Mucosa of rectum (tissue), 2 donors: ENCODE data around the gene BCAS1.

Experiments used
- H3K27ac ChIP-seq, 2 donors: one replicate each; pipeline ENCODE4 v1.7.0; 2013; ENCODE audit warnings: inconsistent platforms in 2 of 2, low read depth in 2 of 2, low read length in 2 of 2
- H3K27me3 ChIP-seq, 2 donors: one replicate each; pipeline ENCODE4 v1.7.0; 2013; ENCODE audit warnings: low read length in 2 of 2; ENCODE audit not compliant: control insufficient read depth in 2 of 2, insufficient read depth in 2 of 2
- H3K36me3 ChIP-seq, 2 donors: one replicate each; pipeline ENCODE4 v1.7.0; 2013; ENCODE audit warnings: low read length in 2 of 2; ENCODE audit not compliant: control insufficient read depth in 2 of 2, insufficient read depth in 2 of 2
- H3K4me1 ChIP-seq, 2 donors: one replicate each; pipeline ENCODE4 v1.7.0; 2013; ENCODE audit warnings: low read length in 2 of 2, mild to moderate bottlenecking in 1 of 2; ENCODE audit not compliant: control insufficient read depth in 2 of 2, insufficient read depth in 2 of 2
- H3K4me3 ChIP-seq, 2 donors: one replicate each; pipeline ENCODE4 v1.7.0; 2013; ENCODE audit warnings: low read length in 2 of 2
- H3K9ac ChIP-seq, 2 donors: one replicate each; pipeline ENCODE4 v1.7.0; 2013; ENCODE audit warnings: low read length in 2 of 2, low read depth in 1 of 2, mild to moderate bottlenecking in 1 of 2
- H3K9me3 ChIP-seq, 2 donors: one replicate each; pipeline ENCODE4 v1.7.0; 2013; ENCODE audit warnings: low read length in 2 of 2; ENCODE audit not compliant: control insufficient read depth in 2 of 2
- donor health status: healthy.
- donor health status: Normal muscosa, but diverticular disease.

The BCAS1 gene

DNA sequence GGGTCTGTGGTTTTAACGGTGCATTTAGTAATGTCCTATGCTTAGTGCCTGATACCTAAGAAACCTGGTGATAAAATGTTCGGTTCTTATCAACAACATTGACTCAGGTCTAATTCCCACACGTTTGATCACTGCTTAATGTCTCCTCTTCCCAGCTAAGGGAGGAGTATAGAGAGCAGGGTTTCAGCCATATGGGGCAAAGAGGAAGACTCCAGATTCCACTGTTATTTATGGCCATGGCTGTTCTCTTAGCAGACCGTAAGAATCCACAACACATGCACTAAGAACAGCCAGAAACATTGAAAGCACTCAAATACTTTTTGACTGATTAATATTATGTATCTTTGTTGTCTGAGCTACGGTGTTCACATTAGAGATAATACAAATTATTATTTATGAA is 112.1 kb downstream of the BCAS1 start:
- Histone ChIP-seq H3K27me3 (no peaks in the 10 kb centered on the region), H3K27ac (no peak overlapping the region), H3K4me3 (no peak overlapping the region), H3K9me3 (no peaks in the 10 kb centered on the region), H3K9ac (no peak overlapping the region), H3K4me1 (no peaks in the 10 kb centered on the region), H3K36me3 (peaks cover 0 to 7% of the 10 kb centered on the region in 2 donors)

DNA sequence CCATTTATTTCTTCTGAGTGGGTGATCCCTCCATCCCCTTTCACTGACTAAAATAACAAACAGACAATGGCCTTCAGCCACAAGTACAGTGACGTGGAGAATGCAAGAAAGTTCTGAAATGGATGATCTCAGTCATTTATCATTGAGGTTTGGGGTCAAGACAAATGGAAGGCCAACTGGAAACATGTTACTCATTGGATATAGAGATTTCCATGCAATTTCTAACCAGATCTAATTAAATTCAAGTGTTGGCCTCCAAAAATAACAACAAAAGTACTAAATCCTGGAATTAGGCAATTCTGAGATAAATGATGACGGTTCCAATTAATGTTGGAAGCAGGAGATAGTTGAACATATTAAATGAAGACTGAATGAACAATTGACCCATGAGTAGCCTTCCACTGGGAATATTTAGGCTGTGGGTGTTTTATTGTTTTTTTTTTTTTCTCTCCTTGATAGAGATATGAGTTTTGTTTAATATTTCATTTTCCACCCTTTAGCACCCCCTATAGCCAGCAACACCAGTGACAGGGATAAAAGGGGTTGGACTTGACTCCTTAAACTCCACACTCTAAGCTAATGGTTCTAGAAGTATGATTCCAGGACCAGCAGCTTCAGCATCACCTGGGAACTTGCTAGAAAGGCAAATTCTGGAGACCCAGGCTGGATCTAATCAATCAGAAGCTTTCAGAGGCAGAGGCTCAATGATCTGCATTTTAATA is 112.8 kb downstream of the BCAS1 start:
- Histone ChIP-seq H3K4me3 (no peak overlapping the region), H3K4me1 (no peaks in the 10 kb centered on the region), H3K9me3 (no peaks in the 10 kb centered on the region), H3K36me3 (peaks cover 0 to 11% of the 10 kb centered on the region in 2 donors), H3K9ac (no peak overlapping the region), H3K27ac (no peak overlapping the region), H3K27me3 (no peaks in the 10 kb centered on the region)

- peaks cover 0 to 10% of the 10 kb centered on the region in 2 donors for H3K36me3 ChIP-seq
- H3K27me3 ChIP-seq = no peaks in the 10 kb centered on the region
- no peak overlapping the region for H3K27ac ChIP-seq
- H3K9ac ChIP-seq = no peak overlapping the region
- H3K4me3 ChIP-seq = no peak overlapping the region
- H3K4me1 ChIP-seq = no peaks in the 10 kb centered on the region
- H3K9me3 ChIP-seq = no peaks in the 10 kb centered on the region
Observed at GRCh38 chr20:53956013-53956715, 114.2 kb downstream of the BCAS1 start.

- peaks cover 0 to 2% of the 10 kb centered on the region in 2 donors for H3K4me1 ChIP-seq
- H3K4me3 ChIP-seq = no peak overlapping the region
- H3K36me3 ChIP-seq = peaks cover 0 to 10% of the 10 kb centered on the region in 2 donors
- no peak overlapping the region for H3K9ac ChIP-seq
- no peaks in the 10 kb centered on the region for H3K9me3 ChIP-seq
- H3K27me3 ChIP-seq = no peaks in the 10 kb centered on the region
- H3K27ac ChIP-seq = no peak overlapping the region
Observed at GRCh38 chr20:53954723-53955658, 115.4 kb downstream of the BCAS1 start.

GRCh38 chr20:53952528-53953096 is 117.8 kb downstream of the BCAS1 start:
- no peak overlapping the region for H3K9ac ChIP-seq
- H3K27me3 ChIP-seq = no peaks in the 10 kb centered on the region
- H3K4me3 ChIP-seq = no peak overlapping the region
- H3K27ac ChIP-seq = no peak overlapping the region
- H3K4me1 ChIP-seq = peaks cover 7 to 10% of the 10 kb centered on the region in 2 donors
- H3K36me3 ChIP-seq = peaks cover 9 to 24% of the 10 kb centered on the region in 2 donors
- no peaks in the 10 kb centered on the region for H3K9me3 ChIP-seq

DNA sequence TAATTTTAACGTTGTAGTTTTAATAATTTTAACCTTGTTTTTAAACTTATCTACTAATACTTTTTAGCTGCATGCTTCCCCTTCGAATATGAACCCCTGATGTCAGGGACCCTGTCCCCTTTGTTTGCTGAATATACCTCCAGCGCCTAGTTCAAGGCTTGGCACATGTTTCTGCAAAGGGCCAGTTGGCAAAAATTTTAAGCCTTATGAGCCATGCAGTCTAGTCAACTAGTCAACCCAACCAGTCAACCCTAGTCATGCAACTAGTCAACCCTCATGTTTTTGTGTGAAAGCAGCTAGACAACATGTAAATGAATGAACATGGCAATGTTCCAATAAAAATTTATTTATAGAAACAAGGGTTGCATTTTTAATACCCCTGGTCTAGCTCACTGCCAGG is 119.8 kb downstream of the BCAS1 start:
- Histone ChIP-seq H3K36me3 (peaks cover 10 to 26% of the 10 kb centered on the region in 2 donors), H3K4me3 (no peak overlapping the region), H3K27ac (no peak overlapping the region), H3K4me1 (peaks cover 7 to 10% of the 10 kb centered on the region in 2 donors), H3K27me3 (no peaks in the 10 kb centered on the region), H3K9ac (no peak overlapping the region), H3K9me3 (no peaks in the 10 kb centered on the region)

DNA sequence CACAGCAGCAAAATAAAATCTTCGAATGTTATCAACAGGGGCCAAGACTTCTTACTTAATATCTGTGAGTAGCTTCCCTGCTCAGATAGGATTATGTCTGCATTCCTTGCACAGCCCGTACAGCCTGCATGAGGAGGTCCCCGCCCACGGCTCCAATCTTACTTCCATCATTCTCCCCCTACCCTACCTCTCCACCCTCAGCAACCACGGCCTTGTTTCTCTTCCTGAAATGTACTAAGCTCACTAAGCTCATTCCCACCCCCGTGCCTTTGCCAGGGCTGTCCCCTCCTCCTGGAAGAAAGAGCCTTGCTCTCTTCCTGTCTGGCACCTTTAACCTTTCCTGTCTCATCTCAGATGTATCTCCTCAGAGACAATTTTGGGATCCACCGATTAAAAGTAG is 120.4 kb downstream of the BCAS1 start:
- Histone ChIP-seq H3K4me1 (peaks cover 7 to 10% of the 10 kb centered on the region in 2 donors), H3K9me3 (no peaks in the 10 kb centered on the region), H3K4me3 (no peak overlapping the region), H3K36me3 (peaks cover 10 to 26% of the 10 kb centered on the region in 2 donors), H3K27me3 (no peaks in the 10 kb centered on the region), H3K9ac (no peak overlapping the region), H3K27ac (no peak overlapping the region)

- peaks cover 7 to 10% of the 10 kb centered on the region in 2 donors for H3K4me1 ChIP-seq
- H3K4me3 ChIP-seq = no peak overlapping the region
- no peak overlapping the region for H3K27ac ChIP-seq
- H3K9me3 ChIP-seq = no peaks in the 10 kb centered on the region
- H3K9ac ChIP-seq = no peak overlapping the region
- H3K36me3 ChIP-seq = peaks cover 10 to 26% of the 10 kb centered on the region in 2 donors
- H3K27me3 ChIP-seq = no peaks in the 10 kb centered on the region
Observed at GRCh38 chr20:53949319-53949839, 121.0 kb downstream of the BCAS1 start.

DNA sequence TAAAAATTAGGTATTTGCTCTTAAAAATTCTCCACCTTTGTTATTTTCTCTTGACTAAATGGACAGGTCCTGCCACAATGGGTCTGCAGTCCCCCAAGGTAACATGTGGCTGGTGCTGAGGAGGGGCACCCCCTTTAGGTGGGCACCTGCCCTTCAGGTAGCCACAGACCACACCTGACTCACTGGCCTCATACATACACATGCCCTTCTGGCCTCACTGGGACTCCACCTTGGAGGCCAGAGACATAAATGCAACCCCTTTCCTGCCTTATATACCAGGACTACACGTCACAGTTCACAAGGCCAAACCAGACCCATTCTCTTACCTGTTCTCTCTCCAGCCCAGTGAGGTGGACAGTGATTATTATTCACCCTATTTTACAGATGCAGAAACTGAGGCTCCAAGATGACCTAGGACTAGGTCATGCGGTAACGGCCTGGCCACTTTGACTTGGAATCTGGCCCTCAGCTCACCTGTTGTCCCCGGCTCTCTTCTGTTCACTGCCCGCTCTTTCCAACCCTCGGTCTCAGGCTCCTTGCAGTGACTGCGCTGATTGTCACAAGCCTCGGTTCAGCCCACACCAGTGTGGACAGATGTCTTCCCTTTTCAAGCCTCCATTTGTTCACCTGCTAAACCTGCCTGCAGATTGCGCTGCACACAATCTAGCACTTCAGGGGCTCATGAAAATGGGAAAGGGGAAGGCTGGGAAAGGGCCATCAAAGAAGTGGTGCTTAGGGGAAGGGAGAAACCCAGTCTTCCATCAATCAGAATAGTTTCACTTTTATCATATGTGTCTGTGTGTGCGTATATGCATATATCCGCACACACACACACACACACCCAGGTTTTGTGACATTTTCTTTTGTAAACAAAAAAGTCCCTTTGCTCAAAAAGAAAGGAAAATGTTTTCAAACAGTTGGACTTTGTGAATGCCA is 121.7 kb downstream of the BCAS1 start:
- no peak overlapping the region for H3K27ac ChIP-seq
- no peak overlapping the region for H3K4me3 ChIP-seq
- no peak overlapping the region for H3K9ac ChIP-seq

More for the DNA sequence above, 121.7 kb downstream of the BCAS1 start:
- Histone ChIP-seq H3K4me1 (peaks cover 7 to 10% of the 10 kb centered on the region in 2 donors), H3K9me3 (no peaks in the 10 kb centered on the region), H3K27me3 (no peaks in the 10 kb centered on the region), H3K36me3 (peaks cover 10 to 26% of the 10 kb centered on the region in 2 donors)
